Amygdala (tissue), 56 donors: Measurements from ENCODE around the gene KCNK3.

ENCODE experiments used
- DNase-seq, 56 donors: peaks; one replicate each; lab custom pipeline; 2025; lab: John Stamatoyannopoulos, UW

Gene KCNK3

GRCh38 chr2:26769089-26769761 is 76.7 kb downstream of the KCNK3 start:
- peak in 47 of 56 donors; percentile 17 to 76 (median 47) for DNase-seq

- peak in 41 of 56 donors; percentile 5 to 89 (median 45) for DNase-seq
Observed at GRCh38 chr2:26770986-26771586, 78.6 kb downstream of the KCNK3 start.

GRCh38 chr2:26772064-26773001 is 79.8 kb downstream of the KCNK3 start:
- DNase-seq, result peak in 47 of 56 donors; percentile 15 to 89 (median 60)

- no peak for DNase-seq
Observed at GRCh38 chr2:26776195-26776800, 83.8 kb downstream of the KCNK3 start.

- DNase-seq, result peak in 1 of 56 donors; percentile 23
Observed at GRCh38 chr2:26778098-26778497, 85.6 kb downstream of the KCNK3 start.

GRCh38 chr2:26778507-26778906 is 86.0 kb downstream of the KCNK3 start:
- DNase-seq, result no peak

GRCh38 chr2:26780203-26780760 is 87.8 kb downstream of the KCNK3 start:
- DNase-seq, result no peak
